Epithelial cell of prostate (primary cell): ENCODE results near the gene NCAPD3.
A peak's percentile ranks its signal among the peaks of the same experiment; 100 is the strongest.
"Not testable (repeated sequence)": the region's sequence is repeated elsewhere in the genome, so short reads cannot be mapped to it uniquely, and the experiment has no call there.

Experiments
- DNase-seq: peaks from one replicate; pipeline ENCODE4 v3.0.0-alpha.2; 2011; ENCODE audit warnings: low read depth, low spot score
- H3K27ac ChIP-seq: fragments of 450-650 bp; 2 replicates; pipeline ENCODE4 v1.5.1; 2017; ENCODE audit warnings: mild to moderate bottlenecking

NCAPD3 gene, protein sequence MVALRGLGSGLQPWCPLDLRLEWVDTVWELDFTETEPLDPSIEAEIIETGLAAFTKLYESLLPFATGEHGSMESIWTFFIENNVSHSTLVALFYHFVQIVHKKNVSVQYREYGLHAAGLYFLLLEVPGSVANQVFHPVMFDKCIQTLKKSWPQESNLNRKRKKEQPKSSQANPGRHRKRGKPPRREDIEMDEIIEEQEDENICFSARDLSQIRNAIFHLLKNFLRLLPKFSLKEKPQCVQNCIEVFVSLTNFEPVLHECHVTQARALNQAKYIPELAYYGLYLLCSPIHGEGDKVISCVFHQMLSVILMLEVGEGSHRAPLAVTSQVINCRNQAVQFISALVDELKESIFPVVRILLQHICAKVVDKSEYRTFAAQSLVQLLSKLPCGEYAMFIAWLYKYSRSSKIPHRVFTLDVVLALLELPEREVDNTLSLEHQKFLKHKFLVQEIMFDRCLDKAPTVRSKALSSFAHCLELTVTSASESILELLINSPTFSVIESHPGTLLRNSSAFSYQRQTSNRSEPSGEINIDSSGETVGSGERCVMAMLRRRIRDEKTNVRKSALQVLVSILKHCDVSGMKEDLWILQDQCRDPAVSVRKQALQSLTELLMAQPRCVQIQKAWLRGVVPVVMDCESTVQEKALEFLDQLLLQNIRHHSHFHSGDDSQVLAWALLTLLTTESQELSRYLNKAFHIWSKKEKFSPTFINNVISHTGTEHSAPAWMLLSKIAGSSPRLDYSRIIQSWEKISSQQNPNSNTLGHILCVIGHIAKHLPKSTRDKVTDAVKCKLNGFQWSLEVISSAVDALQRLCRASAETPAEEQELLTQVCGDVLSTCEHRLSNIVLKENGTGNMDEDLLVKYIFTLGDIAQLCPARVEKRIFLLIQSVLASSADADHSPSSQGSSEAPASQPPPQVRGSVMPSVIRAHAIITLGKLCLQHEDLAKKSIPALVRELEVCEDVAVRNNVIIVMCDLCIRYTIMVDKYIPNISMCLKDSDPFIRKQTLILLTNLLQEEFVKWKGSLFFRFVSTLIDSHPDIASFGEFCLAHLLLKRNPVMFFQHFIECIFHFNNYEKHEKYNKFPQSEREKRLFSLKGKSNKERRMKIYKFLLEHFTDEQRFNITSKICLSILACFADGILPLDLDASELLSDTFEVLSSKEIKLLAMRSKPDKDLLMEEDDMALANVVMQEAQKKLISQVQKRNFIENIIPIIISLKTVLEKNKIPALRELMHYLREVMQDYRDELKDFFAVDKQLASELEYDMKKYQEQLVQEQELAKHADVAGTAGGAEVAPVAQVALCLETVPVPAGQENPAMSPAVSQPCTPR (N-terminal part only)

DNA sequence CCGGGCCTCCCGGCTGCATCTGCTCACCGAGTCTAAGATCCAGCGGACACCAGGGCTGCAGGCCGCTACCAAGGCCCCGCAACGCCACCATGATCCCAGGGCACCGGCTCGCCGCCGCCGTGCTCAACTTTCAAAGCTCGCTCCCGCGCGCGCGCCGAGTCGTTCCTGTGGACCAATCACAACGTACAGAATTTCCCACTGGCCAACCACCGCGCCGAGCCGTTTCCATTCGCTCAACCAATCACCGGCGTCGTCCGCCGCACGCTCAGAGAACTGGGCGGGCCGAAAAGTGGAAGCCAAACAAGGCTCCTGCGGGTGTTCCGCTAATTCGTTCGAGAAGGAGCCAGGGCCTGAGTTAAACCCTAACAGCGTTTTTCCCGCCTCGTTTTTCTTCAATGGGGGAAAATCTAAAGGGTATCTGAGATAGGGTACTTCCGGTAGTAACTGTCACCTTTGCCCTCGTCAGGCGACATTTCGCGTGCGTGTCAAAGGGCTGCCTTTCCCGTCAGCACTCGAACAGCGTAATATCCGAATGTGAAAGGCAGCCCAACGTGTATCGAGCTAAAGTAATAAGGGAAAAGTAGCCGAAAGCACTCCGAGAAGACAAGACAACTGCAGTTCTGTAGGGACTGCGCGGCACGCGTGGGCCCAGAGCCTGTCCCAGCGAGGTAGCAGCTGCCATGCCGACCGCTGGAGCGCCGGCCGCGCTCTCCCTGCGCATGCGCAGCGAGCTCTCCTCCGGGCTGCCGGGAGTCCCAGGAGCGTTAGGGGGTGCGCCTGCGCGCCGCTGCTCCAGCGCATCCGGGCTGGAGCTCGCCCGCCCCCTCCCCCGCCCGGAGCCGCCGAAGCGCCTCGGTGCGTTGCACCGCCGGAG, at the start of gene NCAPD3, which contains the start of gene VPS26B:
NCAPD3 (minus strand) TSS at position 132 of the 874 bp plus-strand sequence; CDS start at position 91, 41 bp downstream.
VPS26B (plus strand) TSS at position 836 of the 874 bp plus-strand sequence. CDS start 452 bp downstream, outside the sequence.
- DNase-seq: peak; percentile 76
- peak within 1 kb of the TSS; percentile 54 for H3K27ac ChIP-seq

DNA sequence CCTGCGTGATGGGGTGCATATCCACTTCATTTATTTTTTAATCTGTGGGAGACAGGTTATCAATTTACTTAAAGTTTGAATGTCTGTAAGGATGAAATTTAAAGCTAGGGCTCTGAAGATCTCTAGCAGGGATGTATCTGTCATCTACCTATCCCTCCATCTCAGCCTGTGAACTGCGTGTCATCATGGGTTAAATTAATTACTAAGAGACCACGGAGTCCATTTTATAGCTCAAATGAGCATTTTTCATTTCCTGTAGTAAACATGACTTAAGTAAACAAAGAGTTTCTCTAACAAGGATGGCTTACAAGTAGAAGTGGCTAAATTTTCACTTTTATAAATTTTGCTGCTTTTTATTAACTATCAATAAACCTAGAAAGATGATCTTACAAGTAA, 49.5 kb upstream of the NCAPD3 start:
- no peak for DNase-seq

DNA sequence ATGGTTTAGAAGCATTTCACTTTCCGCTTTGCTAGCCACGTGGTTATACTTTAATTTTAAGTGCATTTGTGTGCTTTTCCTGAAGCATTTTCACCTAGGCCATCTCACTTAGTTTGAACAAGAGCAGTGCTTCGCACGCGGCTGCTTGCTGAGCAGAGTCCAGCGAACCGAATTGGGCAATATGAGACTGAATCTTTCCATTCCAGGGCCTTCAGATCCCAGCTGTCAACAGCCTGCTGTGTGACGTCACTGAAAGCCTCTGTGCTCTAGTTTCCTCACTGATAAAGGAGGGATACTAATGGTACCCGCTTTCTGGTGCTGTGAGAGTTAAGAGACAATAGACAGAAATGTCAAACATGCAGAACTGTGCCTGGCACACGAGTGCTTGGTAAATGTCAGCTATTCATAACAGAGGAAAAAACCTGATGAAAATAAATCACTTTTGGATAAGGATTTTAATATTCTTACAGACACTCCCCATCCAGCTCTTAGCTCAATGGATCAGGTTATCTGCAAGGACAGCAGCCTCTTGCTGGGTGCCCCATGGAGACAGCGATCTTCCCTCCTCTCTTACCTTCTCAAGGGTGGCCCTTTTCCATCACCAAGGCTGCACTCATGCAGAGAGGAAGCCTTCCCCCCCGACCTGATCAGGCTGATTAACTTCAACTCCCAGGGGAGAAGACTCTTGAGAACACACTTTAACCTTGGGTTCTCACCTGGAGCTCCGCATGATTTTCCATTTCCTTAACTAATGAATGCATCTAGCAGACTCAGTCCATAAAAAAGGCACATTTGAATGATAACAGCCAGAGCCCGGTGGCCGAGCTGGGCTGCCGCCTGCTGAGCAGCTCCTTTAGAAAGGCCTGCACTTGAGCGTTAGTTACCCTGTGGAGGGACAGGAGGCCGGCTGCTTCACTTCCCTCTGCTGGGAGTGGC, 48.9 kb upstream of the NCAPD3 start:
- DNase-seq: no peak
- H3K27ac ChIP-seq: no peak overlapping the region

More for the DNA sequence above, 49.5 kb upstream of the NCAPD3 start:
- H3K27ac ChIP-seq: no peak overlapping the region

DNA sequence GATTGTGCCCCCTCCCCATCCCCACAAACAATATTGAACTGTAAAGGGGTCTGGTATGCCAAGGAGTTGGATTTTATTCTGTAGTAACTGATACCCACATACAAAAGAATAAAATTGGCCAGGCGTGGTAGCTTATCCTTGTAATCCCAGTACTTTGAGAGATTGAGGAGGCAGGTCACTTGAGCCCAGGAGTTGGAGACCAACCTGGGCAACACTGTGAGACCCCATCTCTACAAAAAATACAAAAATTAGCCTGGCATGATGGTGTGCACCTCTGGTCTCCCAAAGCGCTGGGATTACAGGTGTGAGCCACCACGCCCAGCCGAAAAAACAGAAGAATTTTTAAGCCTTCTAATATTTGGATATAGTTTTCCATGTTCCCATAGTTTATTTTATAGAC, 48.2 kb upstream of the NCAPD3 start:
- no peak overlapping the region for H3K27ac ChIP-seq
- DNase-seq: no peak

DNA sequence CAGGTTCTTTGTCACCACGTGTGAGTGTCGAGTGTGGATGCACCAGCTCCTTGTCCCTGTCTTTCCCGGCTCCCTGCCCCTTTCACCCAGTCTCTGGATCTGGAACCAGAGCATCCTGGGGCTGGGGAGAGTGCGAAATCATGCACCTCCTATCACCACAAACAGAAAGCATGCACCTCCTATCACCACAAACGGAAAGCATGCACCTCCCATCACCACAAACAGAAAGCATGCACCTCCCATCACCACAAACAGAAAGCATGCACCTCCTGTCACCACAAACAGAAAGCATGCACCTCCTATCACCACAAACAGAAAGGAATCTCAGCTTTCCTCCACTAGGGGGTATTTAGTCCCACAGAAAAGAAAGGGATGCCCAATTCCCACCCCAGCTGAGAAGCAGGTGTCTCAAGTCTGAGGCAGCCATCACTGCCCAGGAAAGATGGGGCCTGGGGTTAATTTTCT, 46.5 kb upstream of the NCAPD3 start:
- DNase-seq: no peak
- no peak overlapping the region for H3K27ac ChIP-seq

DNA sequence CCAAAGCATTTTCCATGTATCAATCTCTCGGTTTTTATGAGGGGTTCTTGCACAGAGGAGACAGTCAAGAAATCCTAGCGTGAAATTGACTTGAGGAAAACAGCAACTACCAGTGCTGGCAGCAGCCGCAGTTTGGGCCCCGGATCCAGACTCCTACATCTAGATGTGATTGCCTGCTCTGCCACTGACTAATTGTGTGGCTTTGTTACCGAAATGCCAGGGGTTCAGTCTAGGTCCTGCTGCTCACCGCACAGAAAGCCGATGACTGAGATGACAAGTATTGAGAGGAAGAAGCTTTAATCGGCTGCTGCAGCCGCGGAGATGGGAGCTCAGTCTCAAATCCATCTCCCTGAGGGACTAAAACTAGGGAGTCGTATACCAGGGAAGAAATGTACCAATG, 44.2 kb upstream of the NCAPD3 start:
- peak overlapping the region; percentile 86 for H3K27ac ChIP-seq
- no peak for DNase-seq

DNA sequence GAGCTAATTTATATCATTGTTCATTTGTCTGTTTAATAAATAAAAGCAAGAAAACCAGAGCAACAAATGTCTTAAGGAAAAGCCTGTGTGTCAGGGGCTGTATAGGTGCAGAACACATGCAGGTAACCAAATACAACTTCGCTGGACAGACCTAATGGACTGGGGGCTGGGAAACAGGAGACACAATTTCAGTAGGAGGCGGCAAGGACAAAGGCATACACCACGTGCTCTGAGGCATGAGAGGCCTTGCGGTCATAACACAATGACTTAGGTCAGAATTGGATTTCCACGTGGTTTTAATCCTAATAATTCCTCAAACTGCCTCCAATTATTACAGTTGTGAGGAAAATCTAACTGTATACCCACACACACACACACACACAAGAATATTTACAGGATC, 43.7 kb upstream of the NCAPD3 start:
- H3K27ac ChIP-seq: peak overlapping the region; percentile 86
- no peak for DNase-seq

DNA sequence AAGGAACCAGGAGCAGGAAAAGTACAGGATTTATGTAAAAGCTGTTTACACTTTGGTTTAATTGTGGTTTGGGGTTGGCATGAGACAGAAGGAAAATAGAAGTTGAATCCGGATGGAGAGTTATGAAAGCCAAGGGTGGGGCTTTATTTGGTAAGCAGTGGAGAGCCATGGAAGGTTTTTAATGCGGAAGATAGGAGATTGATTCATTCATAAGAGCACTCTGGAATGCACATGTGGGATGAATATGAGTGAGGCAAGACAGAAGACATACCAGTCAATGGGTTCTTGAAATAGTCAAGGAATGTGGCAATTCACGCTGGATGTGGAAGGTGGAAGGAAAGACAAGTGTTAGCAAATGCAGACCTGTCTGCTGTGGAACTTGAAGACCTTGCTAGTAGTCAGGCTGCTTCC, 43.1 kb upstream of the NCAPD3 start:
- DNase-seq: peak; percentile 93
- peak overlapping the region; percentile 86 for H3K27ac ChIP-seq

DNA sequence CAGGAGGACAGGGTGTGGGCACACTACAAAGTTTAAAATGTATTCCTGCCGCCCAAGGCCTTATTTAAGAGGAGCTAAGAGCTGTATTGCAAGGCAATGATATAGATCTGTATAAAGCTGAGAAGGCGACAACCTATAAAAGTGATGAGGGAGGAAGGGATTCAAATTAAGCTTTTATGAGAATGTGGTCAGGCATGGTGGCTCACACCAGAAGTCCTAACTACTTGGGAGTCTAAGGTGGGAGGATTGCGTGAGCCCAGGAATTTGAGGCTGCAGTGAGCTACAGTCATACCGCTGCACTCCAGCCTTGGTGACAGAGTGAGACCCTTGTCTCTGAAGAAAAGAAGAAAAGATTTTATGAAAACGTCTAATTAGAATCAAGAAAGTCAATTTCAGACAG, 42.7 kb upstream of the NCAPD3 start:
- H3K27ac ChIP-seq: peak overlapping the region; percentile 86
- DNase-seq: no peak

DNA sequence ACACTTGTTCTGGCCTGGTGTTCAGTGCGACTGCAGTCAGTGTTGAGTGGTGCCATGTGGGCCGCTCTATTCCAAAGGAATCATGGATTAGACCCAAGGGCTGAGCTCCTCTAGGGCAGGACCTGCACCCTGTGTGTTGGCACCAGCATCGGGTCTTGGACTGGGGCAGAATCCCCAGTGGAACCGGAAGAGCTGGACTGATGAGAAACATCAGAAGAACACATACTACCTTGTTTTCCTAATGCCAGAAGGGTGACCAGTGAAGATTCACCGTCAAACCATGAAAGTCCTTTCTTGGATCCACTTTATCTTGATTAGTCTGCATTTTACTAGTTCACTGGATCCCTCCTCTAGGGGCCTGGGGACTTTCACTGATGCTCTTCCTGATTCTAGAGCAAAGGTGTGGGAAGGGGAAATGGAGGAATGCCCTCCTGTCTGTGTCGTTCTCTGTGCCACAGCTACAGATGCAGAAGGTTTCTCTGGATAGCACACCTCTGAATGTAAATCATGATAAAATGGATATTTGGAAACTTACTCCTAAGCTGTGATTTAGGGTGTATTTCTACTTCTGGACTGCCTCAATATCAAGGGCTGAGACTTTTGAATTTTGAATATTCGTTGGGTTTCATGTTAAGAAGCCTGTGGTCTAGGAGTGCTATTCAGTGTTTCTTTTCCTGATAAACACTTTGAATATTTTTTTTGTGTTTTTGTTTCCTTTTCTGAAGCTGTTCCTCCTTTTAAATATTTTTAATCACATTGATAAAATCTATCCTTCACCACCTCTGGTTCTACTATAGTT, 41.4 kb upstream of the NCAPD3 start:
- H3K27ac ChIP-seq: no peak overlapping the region
- no peak for DNase-seq

DNA sequence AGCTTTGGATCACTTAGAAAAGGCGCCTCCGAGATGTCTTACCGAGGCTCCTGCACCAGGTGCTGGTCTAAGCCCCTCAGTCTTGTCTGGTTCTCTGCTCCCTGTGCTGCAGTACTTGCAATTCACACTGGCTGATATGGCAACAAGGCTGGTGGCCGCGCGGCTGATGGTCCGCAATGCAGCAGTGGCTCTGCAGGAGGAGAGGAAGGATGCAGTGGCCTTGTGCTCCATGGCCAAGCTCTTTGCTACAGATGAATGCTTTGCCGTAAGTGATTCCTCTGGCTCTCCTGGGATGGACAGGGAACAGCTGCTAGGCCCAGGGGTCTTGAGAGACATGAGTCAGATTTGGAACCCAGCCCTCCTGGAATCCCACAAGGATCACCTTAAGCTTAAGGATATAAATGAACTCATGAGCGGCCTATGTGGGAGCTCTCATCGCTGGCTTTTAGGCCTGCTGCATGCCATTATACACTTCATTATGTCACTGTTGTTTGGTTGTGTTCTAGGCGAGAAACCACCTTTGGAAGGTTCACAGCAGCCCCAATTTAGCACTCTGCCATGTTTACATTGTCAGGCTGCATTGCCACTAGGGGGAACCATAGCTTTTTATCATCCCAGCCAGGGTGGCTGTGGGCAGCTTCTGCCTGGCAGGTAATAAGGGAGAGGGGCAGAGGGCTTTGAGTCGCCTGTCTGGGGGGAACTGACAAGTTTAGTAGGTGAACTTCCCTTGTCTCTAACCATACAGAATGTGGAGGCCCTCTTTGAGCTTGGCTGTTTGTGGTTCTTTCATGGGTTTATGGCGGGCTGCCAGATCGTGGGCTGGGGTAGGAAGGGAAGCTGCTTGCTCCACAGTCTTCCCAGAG, 38.1 kb upstream of the NCAPD3 start:
- H3K27ac ChIP-seq: no peak overlapping the region
- no peak for DNase-seq

DNA sequence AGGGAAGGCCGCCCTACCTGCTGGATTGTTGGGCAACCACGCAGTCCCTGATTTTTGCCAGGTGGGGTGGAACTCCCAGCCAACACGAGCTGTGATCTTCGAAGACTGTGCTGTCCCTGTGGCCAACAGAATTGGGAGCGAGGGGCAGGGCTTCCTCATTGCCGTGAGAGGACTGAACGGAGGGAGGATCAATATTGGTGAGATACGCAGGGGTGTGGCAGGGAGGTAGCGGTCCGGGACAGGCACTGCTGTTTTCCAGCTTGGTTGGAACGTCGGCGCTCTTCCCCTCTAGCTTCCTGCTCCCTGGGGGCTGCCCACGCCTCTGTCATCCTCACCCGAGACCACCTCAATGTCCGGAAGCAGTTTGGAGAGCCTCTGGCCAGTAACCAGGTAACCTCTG, 37.2 kb upstream of the NCAPD3 start:
- no peak overlapping the region for H3K27ac ChIP-seq
- DNase-seq: no peak

DNA sequence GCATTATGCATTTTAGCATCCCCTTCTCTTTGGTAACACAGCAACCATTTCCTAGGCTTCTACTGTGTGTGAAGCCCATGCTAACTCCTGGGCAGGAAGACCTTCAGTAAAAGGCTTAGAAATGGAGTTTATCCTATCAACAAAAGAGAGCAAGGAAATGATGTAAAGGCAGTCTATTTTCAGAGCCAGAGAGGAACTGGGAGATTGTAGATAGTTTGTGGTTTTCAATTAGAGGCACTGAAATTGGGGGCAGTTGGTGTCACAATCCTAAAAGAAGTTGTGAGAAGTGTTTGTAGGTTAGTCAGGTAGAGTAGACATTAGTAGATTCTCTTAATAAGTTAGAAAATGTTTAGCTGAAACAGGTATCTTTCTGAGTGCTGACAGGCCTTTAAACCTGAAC, 36.7 kb upstream of the NCAPD3 start:
- H3K27ac ChIP-seq: no peak overlapping the region

DNA sequence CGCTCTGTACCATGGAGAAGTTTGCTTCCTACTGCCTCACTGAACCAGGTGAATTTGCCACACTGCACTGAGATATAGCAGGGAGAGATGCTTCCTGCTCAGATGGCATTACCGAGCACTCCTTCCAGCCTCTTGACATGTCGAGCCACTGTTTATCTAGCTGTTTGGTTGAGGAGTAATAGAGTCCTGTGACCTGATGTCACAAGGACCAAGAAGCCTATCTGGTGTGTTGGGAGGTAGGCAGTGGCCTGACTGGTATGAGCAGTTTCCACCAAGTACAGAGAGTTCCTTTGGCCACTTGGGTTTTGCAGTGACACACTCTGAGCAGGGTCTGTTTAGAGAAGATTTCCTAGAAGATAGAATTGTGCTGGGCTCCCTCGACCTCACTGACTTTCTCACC, 34.8 kb upstream of the NCAPD3 start:
- DNase-seq: peak; percentile 14
- H3K27ac ChIP-seq: no peak overlapping the region

More for the DNA sequence above, 36.7 kb upstream of the NCAPD3 start:
- no peak for DNase-seq

DNA sequence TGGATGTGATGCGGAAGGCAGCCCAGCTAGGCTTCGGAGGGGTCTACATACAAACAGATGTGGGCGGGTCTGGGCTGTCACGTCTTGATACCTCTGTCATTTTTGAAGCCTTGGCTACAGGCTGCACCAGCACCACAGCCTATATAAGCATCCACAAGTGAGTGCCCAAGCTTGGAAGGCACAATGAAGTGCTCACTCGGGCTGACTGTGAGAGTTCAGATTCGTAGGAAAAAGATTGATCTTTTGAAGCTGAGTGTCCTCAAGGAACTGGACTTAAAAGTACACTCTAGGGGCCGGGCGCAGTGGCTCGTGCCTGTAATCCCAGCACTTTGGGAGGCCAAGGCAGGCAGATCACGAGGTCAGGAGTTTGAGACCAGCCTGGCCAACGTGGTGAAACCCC, 33.3 kb upstream of the NCAPD3 start:
- no peak overlapping the region for H3K27ac ChIP-seq
- DNase-seq: no peak

DNA sequence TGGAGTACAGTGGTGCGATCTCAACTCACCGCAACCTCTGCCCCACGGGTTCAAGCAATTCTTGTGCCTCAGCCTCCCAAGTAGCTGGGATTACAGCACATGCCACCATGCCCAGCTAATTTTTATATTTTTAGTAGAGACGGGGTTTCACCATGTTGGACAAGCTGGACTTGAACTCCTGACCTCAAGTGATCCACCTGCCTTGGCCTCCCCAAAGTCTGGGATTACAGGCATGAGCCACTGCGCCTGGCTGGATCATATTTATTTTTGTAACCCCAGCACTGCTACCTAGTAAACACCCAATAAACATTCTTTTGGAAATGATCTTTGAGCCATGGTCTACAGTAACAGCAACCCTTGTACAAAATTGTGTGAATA, 31.4 kb upstream of the NCAPD3 start:
- not testable (repeated sequence) for DNase-seq, H3K27ac ChIP-seq
